Measurements from ENCODE around the gene ESD. TPM values are rescaled to one million over a fixed set of nuclear protein-coding genes. Genes with fewer than 3 reads are reported as not detected.

The ESD gene, protein sequence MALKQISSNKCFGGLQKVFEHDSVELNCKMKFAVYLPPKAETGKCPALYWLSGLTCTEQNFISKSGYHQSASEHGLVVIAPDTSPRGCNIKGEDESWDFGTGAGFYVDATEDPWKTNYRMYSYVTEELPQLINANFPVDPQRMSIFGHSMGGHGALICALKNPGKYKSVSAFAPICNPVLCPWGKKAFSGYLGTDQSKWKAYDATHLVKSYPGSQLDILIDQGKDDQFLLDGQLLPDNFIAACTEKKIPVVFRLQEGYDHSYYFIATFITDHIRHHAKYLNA
- 100 to 1,000 TPM in 2 of 4 donors, 10 to 100 TPM in 2; 87.5 to 132 (median 99.7) TPM for total RNA-seq

DNA sequence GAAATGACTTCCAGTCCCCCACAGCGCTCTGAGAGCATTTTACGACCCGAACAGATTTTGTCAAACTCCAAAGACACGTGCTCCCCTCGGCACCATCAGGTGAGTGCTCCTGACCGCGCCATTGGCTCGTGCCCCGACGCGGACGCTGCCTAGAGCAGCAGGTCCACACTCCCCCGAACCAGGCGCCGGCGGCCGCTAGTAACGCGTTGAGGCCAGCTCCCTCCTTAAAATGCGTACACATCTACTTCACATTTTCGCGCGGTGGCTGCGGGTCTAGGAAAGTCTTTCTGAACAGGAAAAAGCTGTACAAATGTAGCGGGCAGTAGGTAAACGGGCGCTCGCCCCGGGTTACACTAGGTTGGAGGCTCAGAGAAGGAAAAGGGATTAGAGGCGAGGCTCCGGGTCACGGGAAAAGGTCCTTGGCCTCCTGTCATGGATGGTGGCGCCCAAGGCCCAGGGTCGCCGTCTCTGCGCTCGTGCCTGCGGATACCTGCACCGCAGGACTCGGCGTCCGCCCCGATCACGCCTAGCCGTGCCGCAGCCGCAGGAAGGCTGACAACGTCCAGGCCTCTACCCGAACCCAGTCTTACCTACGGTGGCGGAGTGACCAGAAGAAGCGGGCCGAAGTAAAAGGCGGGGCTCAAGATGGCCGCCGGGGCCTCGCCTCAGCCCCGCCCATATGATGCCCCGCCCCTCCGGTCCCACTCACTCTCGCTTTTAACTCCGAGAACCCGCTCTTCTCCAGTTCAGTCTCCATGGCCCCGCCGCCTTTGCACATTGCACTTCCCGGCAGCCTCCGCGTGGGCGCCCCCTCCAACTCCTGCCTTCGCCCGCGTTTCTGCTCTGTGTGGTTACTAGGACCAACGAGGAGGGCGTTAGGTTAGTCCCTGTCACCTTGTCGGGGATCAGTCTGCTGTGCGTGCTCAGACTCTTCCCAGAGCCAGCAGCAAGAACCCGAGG, at the start of gene ESD:
TSS of gene ESD (minus strand) at position 647 of the 960 bp plus-strand sequence. CDS start 5,748 bp downstream, outside the sequence.
- Histone ChIP-seq H3K4me1 (peaks cover 0 to 63% (median 24%) of the 10 kb centered on the region in 4 donors), H3K4me3 (peak within 1 kb of the TSS; percentile 62 to 96 (median 78)), H3K9me3 (no peaks in the 10 kb centered on the region), H3K27me3 (no peaks in the 10 kb centered on the region), H3K36me3 (no peaks in the 10 kb centered on the region), H3K27ac (peak within 1 kb of the TSS; percentile 80 to 99 (median 94))
- DNase-seq (ENCODE audit: low spot score in 2 of 2) = peak; percentile 94 to 96
- WGBS, 2 donors = 1% methylated on average over 73 of the region's 77 CpGs
- TF ChIP-seq POLR2A (IDR thresholded peaks at IDR 0.05) (peak; percentile 85 to 92), EP300 (IDR thresholded peaks at IDR 0.05) (peak; percentile 20 to 94)
- TF ChIP-seq, protein P1, sequence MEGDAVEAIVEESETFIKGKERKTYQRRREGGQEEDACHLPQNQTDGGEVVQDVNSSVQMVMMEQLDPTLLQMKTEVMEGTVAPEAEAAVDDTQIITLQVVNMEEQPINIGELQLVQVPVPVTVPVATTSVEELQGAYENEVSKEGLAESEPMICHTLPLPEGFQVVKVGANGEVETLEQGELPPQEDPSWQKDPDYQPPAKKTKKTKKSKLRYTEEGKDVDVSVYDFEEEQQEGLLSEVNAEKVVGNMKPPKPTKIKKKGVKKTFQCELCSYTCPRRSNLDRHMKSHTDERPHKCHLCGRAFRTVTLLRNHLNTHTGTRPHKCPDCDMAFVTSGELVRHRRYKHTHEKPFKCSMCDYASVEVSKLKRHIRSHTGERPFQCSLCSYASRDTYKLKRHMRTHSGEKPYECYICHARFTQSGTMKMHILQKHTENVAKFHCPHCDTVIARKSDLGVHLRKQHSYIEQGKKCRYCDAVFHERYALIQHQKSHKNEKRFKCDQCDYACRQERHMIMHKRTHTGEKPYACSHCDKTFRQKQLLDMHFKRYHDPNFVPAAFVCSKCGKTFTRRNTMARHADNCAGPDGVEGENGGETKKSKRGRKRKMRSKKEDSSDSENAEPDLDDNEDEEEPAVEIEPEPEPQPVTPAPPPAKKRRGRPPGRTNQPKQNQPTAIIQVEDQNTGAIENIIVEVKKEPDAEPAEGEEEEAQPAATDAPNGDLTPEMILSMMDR (IDR thresholded peaks at IDR 0.05) = no peak

DNA sequence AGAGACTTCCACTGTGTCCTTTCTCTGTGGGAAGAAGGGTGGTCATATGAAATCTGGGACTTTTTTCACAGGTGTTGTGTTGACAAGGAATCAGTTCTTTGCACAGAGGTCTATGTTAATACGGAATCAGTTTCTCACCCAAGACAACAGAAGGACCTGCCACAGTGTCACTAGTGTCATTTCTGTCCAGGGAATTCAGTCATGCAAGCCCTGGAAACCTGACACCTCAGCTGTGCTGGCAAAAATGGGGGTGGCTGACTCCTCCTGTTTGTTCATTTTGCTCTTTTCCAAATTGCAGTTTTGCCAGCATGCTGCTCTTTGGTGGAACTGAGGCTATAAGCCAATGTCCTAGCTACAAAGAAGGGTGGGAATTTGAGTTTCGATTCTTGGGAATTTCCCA, 49.8 kb upstream of the ESD start:
- H3K4me3 ChIP-seq = no peak overlapping the region
- H3K27ac ChIP-seq = no peak overlapping the region
- H3K27me3 ChIP-seq = no peaks in the 10 kb centered on the region
- 60 to 68% methylated on average over 2 of the region's 2 CpGs for WGBS, 2 donors
- no peaks in the 10 kb centered on the region for H3K36me3 ChIP-seq
- DNase-seq (ENCODE audit: low spot score in 2 of 2) = no peak
- no peaks in the 10 kb centered on the region for H3K4me1 ChIP-seq
- H3K9me3 ChIP-seq = no peaks in the 10 kb centered on the region
- TF ChIP-seq, protein P1 (IDR thresholded peaks at IDR 0.05) = no peak
- TF ChIP-seq POLR2A (IDR thresholded peaks at IDR 0.05) (no peak), EP300 (IDR thresholded peaks at IDR 0.05) (no peak)

DNA sequence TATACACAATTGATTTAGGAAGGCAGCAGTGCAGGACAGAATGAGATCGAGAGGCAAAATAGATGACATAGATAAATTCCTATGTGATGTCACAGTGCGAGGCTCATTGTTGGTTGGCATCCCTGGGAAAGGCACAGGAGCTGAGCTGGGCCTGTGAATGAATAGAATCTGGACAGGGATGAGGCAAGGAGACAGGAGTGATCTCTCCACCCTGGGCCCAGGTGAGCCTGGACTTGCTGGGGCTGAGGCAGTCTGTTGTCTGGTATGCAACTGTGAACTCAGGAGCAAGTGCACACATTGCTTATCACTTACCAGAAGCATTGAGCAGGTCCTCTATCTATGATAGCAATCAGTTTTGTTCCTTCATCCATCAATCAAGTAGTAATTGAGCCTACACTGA, 48.2 kb upstream of the ESD start:
- Histone ChIP-seq H3K9me3 (no peaks in the 10 kb centered on the region), H3K4me3 (no peak overlapping the region), H3K27ac (no peak overlapping the region), H3K27me3 (no peaks in the 10 kb centered on the region), H3K36me3 (no peaks in the 10 kb centered on the region), H3K4me1 (no peaks in the 10 kb centered on the region)
- TF ChIP-seq, protein P1 (IDR thresholded peaks at IDR 0.05) = no peak
- 79 to 91% methylated on average over 2 of the region's 2 CpGs for WGBS, 2 donors
- no peak for DNase-seq (ENCODE audit: low spot score in 2 of 2)

DNA sequence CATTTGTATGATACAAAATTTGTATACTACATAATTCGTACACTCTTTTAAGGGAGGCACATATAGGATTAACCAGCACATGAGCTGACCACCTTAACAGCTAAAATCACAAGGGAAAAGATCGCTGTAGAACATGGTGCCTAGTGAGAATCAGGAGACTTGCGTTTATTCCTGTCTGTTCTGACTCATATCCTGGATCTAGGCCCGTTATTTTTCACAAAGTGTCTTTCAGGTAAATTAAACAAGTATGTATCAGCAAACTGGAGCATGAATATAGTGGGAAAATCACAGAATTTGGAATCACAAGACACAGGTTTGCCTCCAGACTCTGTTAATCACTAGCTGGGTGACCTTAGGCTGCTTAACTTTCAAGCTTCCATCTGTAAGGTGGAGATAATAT, 47.5 kb upstream of the ESD start:
- TF ChIP-seq EP300 (IDR thresholded peaks at IDR 0.05) (no peak), POLR2A (IDR thresholded peaks at IDR 0.05) (no peak)
- TF ChIP-seq, protein P1 (IDR thresholded peaks at IDR 0.05) = no peak
- no peaks in the 10 kb centered on the region for H3K4me1 ChIP-seq
- H3K36me3 ChIP-seq = no peaks in the 10 kb centered on the region
- no peak overlapping the region for H3K27ac ChIP-seq
- no peaks in the 10 kb centered on the region for H3K27me3 ChIP-seq
- no peaks in the 10 kb centered on the region for H3K9me3 ChIP-seq
- no peak for DNase-seq (ENCODE audit: low spot score in 2 of 2)
- 66 to 68% methylated on average over 4 of the region's 4 CpGs for WGBS, 2 donors
- H3K4me3 ChIP-seq = no peak overlapping the region

DNA sequence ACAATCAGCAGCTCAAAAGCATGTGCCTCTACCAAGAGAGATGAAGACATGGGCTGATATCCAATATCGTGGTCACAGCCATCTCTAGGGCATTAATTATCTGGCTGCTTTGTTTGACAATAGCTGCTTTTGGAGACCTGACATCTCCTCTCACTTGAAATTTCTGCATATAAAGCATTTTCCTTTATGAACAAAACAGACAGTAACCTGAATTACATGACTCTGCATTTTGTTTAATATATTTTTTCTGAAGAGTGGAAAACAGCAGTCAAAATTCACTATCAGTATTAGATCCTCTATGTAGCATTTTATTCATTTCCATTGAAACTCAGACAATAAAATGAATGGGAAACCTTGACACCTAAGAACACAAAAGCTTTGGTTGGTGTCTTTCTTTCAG, 42.4 kb upstream of the ESD start:
- no peak for DNase-seq (ENCODE audit: low spot score in 2 of 2)
- Histone ChIP-seq H3K4me3 (no peak overlapping the region), H3K4me1 (no peaks in the 10 kb centered on the region), H3K9me3 (no peaks in the 10 kb centered on the region), H3K27ac (no peak overlapping the region), H3K27me3 (no peaks in the 10 kb centered on the region), H3K36me3 (no peaks in the 10 kb centered on the region)
- WGBS, 2 donors = 36 to 40% methylated on average over 1 of the region's 1 CpG
- TF ChIP-seq, protein P1 (IDR thresholded peaks at IDR 0.05) = no peak
- TF ChIP-seq EP300 (IDR thresholded peaks at IDR 0.05) (no peak), POLR2A (IDR thresholded peaks at IDR 0.05) (no peak)

All from tibial nerve (tissue), 4 donors.